Hematopoietic multipotent progenitor cell treated with erythropoietin and hydrocortisone succinate and interleukin-3 and kit ligand, for 15 days (in vitro differentiated cells): ENCODE data around the gene SEPTIN6.
"Not testable (repeated sequence)": the region's sequence is repeated elsewhere in the genome, so short reads cannot be mapped to it uniquely, and the experiment has no call there.

ENCODE experiments used
- DNase-seq: peaks from one replicate; pipeline ENCODE4 v3.0.0-alpha.2; 2015; ENCODE audit warnings: low spot score

SEPTIN6 gene

DNA sequence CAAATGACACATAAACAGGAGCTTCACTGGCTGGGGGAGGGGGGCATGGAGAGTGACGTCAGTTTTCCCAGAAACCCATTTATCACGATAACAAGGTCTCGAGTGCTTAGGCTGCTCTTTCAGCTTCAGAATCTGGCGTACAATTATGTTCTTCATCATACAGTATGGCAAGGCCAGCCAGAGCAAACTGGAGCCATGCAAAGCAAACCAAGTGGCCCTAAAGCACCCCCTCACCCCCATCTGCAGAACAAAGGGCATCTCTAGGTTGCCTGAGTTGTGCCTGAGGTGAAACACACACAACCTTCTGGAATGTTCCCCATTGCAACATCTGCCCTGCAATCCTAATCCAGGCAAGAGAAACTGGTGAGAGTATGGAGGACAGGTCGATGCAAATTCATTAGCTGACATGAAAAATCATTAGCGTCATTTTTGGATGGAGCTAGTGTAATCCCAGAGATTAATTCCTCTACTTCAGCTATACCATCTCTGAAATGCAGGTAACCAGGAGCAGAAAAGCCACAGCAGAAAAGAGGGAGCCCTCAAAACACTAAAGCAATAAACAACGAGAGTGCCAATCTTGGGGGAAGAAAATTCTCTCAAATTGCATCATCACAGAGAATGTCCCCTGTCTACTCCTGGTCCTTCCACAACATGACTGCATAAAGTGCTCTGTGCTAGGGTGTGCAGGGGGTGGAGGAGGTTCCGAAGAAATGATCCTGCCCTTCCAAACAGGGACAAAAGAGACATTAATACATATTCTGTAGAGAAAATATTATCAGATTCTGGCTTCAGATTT is 1.8 kb downstream of the SEPTIN6 start:
- DNase-seq = no peak

DNA sequence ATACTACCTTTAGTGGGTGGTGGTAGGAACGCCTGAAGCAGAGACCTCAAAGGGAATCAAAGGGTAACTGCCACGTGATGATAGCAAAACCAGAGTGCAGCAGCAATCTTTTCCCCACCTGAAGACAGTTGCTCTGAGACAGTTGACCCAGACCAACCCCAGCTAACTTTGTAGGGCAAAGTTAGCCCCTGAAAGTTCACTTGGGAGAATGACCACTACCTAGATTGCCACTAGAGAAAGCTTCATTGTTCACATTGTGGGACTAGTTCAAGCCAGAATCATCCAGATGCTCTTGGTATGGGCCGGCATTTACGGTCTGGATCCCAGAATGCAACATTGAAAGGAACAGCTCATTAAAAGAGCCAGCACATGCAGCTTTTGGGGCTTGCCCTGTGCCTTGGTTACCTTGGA is 4.1 kb downstream of the SEPTIN6 start:
- no peak for DNase-seq

DNA sequence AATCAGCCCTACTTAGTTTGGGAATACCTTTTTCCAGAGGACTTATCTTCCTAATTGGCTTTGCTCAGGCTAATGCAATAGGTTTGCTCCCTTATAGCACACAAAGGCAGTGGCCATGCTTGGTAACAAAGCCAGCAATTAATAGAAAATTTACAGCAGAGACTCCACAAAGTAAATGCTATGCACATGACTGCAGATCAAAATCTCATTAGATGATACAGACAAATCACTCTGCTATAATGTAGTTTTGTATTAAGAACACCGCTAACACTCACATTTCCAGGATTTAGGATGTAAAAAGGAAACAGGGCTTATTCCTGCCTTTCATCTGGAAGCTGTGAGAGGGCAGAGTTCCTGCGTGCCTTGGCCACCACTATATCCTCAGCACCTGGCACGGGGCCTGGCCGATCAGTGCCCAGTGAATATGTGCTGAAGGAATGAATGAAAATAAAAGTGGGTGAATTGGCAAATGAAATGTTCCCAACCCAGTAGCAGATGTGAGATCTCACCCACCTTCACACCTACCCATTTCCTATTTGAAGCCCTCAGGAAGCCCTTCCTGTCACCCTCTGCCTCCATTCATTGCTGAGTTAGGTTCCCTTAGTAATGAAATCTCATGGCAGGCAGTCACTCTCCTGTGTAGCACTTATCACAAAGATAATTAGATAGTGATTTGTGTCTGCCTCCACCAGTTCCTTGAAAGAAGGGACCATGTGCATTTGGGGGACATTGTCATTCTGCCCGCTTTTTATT is 5.1 kb downstream of the SEPTIN6 start:
- no peak for DNase-seq

DNA sequence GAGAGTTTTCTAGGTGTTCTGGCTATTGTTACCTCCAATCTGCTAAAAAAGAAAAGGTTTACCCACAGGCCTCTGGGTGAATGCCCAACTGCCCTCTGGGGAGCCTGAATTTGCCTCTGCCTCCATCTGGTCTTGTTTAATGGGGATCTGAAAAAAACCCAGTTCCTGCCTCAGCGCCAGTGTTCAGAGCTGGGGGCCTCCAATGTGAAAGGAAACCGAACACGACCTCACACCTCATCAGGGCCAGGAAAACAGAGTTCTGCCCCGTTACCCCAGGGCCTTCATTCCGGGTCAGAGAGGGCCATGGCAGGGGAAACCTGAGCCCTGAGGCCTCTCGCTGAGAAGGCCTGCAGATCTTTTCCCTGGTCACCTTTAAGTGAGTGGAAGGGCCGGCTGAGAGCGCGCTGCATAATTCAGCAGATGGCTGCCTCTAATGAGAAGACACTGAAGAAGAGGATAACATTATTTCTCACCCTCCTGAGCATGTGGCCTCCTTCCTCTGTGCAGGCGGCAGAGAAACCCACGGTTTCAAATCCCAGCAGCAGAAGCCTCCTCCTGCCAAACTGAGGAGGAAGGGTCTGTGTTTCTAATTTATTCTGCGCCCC is 6.8 kb downstream of the SEPTIN6 start:
- no peak for DNase-seq

DNA sequence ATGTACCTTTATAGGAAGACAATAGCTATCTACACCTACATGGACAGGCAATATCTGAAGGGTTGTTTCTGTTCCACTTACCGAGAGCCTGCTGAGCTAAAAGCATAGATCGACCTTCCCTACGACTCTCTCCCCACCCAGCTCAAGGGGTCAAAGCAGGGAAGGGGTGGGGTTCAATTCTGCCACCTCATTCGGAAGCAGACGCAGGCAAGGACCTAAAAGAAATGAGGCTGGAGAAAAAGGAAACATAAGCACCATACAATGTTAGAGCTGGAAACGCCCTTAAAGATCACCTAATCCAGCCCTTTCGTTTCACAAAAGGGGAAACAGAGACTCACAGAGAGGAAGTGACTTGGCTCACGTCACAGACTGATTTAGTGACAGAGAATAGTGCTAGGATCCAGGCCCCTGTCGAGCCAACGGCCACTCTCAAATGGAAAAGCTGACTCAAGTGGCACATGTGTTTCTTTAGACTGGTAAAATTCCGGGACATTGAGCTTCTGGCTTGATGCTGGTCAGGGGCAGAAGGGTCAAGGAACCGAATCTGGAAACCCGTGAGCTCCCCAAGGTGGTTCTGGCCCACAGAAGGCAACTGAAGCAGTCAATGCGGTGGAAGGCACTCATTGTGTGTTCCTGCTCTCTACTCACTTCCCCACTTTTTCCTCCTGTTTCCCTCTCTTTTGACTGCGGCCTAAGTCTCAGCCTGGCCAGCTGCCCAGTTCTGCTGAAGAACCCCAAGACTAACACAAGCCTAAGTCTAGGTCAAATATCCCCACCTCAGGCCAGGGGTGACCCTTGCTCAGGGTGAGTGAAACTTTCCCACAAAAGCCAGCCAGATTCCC is 7.5 kb downstream of the SEPTIN6 start:
- DNase-seq = no peak

DNA sequence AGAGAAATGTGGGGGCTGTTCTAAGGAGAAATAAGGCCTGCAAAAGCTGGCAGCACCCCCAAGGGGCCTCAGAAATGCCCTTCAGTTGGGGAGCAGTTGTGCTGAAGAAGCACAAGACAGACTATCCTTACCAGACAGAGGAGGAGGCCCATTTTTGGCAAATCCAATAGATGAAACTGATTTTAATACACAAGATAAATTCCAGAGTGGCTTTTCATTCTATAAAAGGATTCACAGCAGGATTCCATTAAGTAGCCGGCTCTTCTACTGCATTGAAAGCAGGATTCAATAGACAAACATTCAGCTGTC is 8.1 kb downstream of the SEPTIN6 start:
- no peak for DNase-seq

DNA sequence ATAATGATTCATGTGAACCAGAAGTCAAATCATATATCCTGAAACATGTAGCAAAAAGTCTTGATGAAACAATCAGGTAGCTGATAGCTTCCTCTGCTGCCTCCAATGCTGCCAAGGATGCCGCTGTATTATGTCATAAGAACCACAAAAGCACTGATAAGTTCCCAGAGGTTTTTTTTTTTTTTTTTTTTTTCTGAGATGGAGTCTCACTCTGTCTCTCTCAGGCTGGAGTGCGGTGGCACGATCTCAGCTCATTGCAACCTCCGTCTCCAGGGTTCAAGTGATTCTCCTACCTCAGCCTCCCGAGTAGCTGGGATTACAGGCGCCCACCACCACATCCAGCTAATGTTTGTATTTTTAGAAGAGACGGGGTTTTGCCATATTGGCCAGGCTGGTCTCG is 8.7 kb downstream of the SEPTIN6 start:
- DNase-seq = not testable (repeated sequence)

DNA sequence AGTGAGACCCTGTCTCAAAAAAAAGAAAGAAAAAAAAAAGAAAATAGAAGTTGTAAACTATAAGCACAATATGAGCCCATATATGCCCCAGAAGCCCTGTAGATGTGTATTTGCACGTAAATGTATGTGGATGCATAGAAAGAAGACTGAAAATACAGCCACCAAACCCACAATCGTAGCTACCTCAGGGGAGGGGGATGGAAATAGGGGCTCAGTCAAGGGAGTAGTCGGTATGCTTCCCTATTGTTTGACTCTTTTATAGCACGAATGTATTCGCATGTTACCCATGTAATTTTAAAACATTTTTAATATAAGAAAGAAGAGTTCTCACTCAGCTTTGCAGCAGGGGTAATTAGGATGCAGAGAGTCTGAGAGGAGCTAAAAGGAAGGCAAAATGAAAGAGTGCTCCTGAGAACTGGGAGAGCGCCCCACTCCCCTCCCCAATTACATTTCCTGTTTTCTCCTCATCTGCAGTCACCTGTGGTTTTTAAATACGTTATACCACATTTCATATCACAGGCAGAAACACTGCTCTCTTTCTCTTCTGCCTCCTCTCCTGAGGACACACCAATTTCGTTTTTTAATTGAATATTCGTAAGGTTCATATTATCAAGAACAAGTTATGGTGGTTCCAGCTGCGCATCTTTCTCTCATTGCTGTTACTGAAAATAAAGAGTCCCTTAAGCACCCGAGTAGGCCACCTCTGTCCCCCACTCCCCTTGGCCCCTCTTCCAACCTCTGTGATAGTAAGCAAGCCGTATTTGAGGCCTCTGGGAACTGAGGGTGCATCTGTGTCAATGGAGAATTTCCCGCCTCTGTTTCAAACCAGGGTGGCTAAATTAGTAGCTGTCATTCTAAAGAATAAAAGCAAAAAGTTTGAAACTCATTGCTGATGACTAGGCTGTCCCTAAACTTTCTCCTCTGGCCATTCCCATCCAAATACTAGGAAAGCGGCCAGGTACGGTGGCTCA is 10.7 kb downstream of the SEPTIN6 start:
- no peak for DNase-seq

DNA sequence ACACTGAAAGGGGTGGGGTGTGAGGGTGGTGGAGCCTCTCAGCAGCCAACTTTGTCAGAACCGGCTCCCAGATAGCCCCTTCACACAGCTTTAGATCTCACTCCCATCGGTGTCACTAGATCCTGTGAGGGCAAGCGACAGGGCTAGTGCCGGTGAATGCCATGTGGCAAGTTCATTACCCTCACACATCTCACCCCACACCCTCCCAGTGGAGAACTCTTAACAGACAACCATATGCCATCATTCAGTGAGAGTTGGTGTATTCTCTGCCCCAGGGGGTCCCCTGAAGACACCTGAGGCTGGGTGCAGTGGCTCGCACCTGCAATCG is 15.3 kb downstream of the SEPTIN6 start:
- DNase-seq = no peak

DNA sequence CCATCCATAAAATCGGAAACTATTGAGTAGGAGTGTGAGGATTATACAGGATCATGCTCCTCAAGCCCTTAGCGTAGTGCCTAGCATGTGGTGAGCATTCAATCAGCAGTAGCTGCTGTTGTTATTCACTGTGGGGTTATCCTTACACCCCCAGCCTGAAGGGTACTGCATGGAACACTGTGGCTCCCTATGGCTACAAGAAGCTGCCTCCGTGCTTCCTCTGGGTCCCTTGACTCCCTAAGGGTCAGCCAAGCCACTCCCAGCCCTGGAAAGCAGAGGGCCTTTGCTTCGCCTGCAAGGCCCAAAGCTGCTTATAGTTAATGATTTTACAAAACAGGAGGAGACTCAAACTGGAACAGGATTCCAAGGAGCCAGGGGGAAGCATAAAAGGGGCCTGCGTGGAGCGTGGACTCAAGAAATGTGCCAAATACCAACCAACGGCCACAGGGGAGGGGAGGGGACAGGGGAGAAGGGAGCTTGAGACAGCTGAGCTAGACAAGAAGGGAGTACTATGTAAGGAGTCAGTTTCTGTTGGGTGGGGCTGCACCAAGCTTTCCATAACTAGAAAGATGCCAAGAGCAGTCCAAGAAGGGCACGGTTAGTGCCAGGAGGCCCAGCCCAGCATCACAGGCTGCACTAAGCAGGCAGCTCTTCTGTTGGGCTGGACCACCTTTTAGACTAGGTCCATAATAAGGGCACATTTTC is 15.9 kb downstream of the SEPTIN6 start:
- DNase-seq = no peak

DNA sequence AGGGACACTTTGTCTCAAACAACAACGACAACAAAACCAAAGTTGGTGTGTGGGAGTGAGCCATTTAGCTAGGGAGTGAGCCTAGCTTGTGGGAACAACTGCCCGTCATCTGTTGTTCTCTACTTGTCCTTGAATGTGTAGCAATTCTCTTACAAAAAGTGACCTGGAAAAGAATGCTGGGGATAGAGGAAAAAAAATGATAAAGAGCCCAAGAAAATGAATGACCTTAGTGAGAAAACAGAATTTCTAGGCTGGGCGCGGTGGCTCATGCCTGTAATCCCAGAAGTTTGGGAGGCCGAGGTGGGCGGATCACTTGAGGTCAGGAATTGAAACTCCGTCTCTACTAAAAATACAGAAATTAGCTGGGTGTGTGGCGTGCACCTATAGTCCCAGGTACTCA is 19.6 kb downstream of the SEPTIN6 start:
- no peak for DNase-seq

DNA sequence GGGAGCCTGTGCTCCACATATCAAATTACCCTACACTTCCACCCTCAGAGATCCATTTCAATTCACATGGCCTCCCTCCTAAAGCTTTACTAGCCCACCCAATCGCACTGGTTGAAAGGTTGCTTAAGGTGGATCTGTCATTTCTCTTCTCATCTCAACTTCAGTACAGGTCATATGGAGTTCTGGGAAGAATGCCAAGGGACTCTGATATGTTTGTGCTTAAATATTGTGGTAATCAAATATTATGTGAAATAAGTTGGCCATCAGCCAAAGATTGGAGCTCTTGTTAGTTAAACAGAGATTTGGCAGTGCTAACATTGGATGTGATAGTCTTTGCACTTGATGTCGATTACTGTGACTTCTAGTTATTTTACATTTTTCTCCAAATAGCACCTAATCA is 20.5 kb downstream of the SEPTIN6 start:
- no peak for DNase-seq

DNA sequence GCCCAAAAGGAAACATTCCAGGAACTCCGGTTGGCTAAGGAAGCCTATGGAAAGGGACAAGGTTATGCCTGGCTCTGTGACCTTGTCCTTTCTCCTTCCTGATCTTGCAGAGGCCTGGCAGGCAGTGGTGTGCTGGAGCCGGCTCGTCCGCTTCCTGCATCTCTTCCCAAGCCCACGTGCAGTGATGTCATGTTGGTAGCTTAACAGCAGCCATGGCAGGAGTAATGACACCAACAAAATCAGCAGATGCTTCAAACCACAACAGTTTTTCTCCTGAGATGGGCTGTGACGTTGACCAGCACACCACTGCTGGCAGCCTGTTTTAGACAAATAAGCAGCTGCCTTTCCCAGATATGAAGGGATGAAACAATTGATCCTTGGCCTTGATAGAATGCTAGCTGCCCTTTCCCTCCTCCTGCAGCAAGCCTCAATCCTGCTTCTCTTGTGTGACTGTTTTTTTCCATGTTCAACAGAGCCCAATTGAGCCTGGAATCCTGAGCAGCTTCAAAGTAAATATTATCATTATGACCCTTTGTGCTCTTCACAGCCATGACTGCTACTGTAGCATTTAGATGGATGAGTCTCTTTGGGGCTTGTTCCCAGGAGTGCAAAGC is 23.4 kb downstream of the SEPTIN6 start:
- no peak for DNase-seq

DNA sequence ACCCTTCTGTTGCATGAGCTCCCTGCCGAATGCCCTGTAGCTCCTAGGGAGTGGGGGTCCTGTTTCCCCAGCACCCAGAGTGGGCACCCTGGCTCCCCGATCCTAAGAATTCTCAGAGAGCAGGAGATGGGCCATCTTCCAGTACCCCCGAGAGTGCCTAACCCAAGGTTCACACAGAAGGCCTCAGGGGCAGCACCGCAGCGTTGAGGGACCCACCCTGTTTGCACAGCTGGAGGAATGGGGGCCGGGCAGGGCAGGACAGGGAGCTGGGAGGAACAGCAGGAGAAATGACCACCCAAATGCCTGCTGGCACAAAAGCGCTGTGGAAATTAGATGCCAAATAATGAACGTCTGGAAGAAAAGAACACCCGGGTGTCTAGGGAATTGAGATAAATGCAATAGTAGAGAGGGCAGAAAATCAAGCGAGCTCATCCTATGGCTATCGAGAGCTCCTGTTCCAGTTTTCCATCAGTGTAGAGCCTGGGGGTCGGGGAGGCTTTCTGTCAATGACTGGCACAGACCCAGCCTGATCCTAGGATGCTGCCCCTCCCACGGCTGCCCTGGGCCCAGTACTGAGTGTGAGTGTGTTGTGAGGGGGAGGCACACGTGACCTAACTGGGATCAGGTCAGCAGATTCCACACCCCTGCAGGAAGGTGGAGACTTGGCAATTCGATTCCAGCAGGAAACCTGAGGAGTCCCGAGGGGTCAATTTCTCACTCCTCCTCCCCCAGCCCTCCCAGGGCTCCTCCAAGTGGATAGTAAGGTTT is 25.7 kb downstream of the SEPTIN6 start:
- no peak for DNase-seq

DNA sequence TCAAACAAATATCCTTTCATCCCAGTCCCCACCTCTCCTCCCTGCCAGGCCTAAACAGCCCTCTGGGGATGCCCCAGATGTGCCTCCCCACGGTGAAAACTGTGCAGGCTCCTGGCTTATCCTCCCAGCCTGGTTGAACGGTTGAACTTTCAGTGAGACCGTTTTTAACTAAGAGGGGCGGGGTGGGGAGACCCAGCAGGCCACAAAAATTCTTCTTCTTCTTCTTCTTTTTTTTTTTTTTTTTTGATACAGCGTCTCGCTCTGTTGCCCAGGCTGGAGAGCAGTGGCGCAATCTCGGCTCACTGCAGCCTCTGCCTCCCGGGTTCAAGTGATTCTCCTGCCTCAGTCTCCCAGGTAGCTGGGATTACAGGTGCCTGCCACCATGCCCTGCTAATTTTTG is 28.1 kb downstream of the SEPTIN6 start:
- not testable (repeated sequence) for DNase-seq

DNA sequence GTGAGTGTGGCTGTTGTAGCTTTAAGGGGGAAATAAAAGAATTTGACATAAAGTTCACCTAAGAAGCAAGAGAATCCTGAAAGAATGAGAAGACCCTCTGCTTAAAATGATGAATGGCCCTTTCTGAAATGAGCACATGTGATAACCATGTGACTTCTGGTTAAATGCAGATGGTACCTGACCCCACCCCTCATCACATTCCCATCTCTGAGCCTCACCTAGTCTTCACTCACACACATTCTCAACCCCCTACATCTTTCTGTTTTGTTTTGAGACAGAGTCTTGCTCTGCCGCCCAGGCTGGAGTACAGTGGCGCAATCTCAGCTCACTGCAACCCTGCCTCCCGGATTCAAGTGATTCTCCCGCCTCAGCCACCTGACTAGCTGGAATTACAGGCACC is 31.5 kb downstream of the SEPTIN6 start:
- DNase-seq = no peak

DNA sequence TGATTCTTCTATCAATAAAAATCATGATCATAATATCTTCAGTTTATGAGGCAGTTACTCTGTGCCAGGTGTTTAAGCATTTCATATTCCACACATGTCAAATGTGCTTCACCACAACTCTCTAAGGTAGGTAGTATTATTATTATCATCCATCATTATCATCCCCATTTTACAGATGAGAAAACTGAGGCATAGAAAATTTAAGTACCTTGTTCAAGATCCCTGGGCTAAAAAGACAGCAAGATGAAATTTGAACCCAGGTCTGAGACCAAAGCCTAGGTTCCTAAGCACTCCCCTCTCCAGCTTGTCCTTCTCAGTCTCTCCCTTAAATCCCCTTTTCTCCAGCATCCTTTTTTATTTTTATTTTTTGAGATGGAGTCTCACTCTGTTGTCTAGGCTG is 33.4 kb downstream of the SEPTIN6 start:
- DNase-seq = no peak

DNA sequence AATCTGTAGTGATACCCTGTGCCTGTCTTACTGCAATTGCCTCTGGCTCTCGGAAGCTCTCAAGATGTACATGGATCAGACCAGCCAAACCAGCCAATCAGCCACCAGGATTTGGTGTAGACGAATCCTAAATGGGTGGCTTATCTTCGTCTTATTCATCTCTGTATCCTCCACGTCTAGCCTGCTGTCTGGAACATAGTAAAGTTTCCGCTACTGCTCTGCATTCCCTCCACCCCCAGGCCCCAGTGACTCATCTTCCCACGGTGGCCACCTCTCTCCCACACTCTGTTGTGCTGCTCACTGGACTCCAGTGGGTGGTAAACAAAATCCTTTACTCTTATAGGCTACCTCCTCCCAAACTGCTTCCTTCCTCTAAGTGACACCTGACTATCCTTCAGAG is 37.8 kb downstream of the SEPTIN6 start:
- DNase-seq = no peak

DNA sequence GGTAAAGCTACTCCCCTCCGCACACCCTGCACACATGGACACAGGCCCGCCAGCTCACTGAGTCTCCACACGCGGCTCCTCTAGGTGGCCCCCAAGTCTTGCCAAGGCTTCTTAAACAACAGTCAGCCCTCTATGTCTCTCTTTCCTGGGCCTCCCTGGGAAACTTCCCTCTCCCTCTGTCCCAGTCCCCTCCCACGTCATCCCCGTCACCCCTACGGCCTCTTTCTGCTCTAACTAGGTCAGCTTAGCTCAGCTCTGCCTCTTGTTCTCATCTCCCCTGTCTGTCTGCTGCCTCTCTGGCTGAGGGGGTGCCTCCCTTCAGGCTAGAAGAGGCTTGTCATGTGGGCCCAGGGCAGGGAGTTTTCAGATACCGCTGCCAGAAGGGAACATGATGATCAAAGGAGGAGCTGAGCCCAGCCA is 38.8 kb downstream of the SEPTIN6 start:
- DNase-seq = no peak

DNA sequence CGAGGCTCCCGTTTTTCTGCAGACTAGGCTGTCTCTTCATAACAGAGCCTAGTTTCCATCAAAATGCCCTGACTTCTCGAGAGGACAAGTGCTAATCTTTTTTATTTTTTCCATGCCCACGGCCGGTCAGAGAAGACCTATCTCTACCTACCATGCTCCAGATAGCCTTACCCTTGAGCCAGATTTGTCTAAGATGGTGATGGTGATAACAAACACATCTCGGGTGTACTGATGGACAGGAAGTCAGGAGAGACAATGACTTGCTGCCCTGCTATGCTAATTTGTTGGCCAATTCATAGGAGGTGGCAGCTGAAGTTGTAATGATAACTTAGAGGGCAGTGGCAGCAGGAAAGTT is 44.6 kb downstream of the SEPTIN6 start:
- DNase-seq = no peak
